AG20443 (cell line): ENCODE results near the gene MSANTD4.
"Not testable (repeated sequence)": the region's sequence is repeated elsewhere in the genome, so short reads cannot be mapped to it uniquely, and the experiment has no call there.

Source experiments
- DNase-seq: peaks from one replicate; pipeline ENCODE4 v3.0.0; 2012; ENCODE audit warnings: low spot score, mixed read lengths

MSANTD4 gene

DNA sequence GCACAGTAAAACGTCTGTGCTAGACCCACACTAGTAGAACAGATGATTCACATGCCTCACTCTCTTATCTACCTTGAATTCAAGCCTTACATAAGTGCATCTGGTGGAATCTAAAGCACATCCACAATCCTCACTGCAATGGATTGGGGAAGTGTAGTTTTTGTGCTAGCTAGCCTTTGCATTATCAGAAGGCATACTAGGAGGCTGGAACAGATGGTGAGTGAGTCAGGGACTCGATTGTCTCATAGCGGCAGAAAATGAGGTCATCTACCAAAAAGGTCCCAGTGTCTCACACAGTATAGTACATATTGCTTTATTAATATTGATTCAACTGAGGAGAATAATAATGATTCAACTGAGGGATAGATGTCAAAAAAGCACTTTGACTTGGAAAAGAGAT lies 9.3 kb downstream of the MSANTD4 start:
- peak; percentile 12 for DNase-seq

DNA sequence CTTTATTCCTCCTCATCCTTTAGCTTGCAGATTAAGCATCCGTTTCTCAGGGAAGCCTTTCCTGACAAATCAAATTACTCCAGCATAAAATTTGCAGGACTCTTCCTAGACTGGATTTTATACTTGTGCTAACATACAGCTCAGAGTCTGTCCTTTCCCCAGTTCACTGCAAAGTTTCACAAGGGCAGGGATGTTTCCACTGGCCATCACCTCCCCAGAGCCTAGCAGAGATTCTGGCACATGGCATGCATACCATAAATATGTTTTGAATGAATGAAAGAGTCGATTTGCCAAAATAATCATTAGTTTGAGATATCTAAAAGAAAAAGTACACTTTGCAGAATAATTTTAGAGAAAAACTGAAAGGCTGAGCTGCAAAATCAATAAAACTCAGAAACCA lies 10.6 kb downstream of the MSANTD4 start:
- DNase-seq: peak; percentile 15

DNA sequence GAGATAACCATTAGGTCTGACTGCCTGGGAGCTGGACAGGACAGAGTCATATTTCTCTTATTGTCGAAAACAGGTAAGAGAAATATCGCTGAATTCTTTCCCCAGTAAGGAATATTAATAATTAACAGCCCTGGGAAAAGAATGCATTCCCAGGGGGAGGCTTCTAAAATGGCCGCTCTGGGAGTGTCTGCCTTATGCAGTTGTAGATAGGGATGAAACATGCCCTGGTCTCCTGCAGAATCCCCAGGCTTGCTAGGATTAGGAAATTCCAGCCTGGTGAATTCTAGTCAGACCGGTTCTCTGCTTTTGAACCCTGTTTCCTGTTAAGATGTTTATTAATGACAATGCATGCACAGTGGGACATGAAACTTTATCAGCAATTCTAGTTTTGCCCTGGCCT lies 18.9 kb downstream of the MSANTD4 start:
- not testable (repeated sequence) for DNase-seq

DNA sequence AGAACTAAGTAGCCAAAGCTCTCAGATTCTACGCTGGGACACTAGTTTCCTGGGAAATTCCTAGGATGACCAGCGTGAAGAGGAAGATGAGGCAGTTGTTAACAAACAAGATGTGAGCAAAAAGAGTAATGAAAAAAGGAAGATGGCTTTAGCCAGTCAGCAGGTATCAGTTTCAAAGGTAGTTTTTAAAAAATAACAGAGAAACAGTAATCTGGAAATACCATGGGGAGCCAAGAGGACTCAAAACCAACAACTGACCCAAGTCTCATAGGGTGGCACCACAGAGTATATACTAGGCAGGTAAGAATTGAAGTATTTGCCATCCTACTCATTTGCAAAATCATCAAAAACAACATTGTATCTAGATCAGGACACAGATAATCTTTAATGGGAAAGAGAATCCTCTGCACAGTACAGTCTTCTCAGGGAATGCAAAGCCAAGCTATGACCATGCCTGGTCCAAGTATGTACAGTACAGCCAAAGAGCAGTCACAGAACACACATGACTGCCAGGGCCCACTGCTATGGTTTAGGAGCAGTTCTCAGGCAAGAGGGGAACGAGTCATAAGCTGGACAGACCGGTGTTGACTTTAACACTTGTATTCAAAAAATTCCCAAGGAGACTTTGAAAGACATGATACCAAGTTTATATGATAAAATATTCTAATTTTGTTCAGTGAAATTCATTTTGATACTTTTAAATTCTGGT lies 20.6 kb downstream of the MSANTD4 start:
- DNase-seq: no peak

DNA sequence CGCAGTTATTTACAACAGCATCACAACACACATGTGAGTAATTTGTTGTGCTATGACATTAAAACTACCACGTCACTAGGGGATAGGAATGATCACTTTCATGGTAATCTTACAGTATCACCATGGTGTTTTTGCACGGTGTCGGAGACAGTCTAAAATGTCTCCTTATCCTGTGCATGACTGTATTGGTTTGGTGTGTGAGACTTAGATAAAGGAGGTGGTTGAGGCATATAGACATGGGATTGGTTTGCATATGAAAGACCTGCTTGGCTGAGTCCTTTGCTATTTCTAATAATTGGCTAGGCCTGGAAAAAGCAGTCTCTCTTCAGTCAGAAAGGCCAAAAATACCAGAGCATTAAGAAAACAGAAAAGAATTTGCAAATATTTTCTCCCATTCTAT lies 30.2 kb downstream of the MSANTD4 start:
- DNase-seq: no peak

DNA sequence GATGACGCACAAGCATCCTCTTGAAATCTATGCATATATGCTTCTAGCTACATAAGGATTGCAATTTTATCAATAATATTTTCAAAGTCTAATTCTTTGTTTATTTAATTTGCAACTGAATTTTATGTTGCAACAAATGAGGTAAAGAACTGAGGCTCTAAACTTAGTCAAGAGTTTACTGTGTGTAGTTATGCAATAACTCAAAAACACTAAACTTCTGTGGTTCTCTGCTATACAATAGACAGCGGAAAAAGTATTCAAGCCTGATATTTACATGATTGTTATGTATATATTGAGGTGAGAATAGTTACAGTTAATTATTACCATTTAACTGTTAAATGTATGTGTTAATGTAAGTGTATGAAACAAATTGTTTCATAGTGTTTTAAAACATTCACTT lies 32.9 kb downstream of the MSANTD4 start:
- no peak for DNase-seq

DNA sequence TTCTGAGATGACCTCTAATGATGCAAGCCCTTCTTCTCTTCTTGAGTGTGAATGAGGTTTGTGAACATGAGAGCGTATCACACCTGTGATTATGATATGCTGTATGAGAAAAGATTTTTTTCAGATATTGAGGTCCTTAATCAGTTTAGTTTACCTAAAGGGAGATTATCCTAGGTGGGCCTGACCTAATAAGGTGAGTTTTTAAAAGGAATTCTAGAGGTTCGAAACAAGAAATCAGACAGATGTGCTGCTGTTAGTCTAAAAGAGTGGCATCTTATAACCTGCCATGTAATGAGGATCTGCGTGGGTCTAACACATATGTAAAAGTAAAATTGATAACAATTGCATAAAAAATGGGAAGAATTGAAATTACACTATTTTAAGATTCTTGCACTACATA lies 33.8 kb downstream of the MSANTD4 start:
- DNase-seq: no peak

DNA sequence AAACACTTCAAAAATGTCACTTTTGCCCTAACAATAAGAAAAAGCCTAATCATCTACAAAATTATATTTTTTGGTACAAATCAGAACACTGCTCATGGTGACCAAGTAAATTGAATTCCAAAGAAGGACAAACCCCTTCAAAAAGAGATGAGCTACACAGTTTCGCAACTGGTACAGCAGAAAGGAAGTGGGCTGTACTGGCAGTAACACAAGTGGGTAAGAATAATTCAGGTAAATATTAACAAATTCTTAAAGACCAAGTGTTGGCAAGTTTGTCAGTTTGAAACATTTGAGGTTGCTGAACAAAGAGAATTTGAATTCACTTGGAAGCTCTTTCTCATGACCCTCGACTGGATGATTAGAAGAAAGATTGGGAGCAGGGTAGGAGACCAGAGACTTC lies 35.5 kb downstream of the MSANTD4 start:
- DNase-seq: no peak

DNA sequence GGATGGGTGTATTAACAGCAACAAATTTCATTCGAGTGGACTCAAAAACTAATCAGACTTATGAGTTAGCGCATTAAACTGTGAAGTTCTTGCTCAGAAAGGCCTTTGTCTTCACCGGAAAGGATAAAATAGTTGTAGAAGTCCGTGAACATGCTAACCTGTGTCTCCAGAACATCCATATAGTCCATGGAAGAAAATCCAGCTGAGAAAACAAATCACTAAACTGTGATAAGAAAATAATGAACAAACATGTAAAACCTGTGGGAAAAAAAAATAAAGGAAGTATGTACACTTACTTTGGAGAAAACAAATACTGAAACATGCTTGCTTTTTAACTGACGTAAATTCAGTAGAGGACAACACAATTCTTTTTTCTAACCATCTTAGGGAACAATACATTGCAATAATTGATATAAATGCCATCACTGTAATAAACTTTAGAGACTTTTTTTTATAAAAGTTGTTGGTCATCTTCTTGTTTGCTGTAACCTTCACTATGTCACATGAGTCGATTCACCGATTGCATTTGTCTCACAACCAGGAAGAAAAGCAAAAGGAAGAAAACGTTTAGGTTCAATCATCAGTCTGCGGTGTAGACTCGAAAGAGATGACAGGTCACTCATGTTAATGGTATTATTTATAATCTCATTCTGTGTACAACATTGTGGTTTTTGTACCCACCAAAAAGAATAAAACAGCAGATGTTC lies 41.9 kb downstream of the MSANTD4 start:
- no peak for DNase-seq

DNA sequence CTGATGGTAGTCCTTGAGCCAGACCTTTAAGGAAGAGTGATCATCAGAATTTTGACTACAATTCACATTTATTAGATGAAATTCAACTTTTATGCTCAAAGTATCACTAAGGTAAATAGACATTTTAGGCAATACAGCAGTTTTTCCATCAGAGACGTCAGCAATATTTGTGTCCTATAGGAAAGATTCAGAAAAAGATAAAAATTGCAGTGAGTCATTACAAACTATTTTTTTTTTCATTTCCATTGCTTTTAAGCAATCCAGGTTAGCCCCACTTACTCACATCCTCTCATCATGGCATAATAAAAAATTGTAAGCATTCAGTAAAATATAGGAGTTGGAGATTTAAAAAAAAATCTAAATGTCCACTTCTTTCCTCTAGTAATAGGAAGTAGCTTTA lies 46.9 kb downstream of the MSANTD4 start:
- no peak for DNase-seq

DNA sequence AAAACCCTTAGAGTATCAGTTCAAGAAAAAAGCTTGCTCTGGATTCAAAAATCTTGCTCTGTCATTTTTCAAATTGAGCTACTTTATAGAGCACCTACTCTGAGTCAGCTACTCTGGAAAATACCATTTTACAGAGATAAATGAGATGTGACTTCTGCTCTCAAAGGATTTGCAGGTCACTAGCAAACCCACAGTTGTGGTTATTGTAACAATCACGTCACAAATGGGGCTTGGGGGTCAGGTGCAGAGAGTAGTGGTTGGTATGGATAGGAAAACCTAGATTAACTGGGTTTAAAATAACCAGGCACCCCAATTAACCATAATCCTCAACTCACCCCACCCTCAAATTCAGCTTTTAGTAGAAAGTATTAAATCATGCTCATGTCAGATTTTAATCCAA lies 52.3 kb downstream of the MSANTD4 start:
- DNase-seq: no peak

DNA sequence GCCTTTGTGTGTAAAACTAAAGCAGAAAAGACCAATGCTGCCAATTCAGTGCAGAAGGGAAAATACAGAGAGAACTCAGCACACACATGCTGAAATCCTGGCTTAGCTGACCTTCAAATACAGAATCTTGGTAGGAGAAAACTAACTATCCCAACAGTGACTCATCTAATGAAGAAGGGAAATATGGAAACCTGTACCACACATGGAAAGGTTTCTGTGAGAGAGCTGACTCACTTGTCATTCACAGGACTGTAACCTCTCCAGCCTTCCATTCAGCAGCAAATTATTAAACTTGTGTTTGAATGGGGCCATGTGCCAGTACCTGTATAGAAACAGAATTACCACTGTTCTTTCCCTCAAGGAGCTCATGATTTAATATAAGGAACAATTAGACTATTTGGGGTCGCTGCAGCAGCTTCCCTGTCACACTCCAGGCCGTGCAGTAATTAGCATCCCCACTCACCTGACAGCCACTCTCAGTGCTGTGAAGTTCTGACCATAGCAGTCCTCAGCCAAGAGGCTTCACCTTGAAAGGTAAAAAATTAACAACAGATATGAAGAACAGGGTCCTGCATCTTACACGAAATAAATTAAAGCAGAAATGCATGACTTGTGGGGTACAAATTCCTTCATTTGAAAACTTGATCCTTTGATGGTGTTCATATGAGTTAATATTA lies 53.9 kb downstream of the MSANTD4 start:
- no peak for DNase-seq

DNA sequence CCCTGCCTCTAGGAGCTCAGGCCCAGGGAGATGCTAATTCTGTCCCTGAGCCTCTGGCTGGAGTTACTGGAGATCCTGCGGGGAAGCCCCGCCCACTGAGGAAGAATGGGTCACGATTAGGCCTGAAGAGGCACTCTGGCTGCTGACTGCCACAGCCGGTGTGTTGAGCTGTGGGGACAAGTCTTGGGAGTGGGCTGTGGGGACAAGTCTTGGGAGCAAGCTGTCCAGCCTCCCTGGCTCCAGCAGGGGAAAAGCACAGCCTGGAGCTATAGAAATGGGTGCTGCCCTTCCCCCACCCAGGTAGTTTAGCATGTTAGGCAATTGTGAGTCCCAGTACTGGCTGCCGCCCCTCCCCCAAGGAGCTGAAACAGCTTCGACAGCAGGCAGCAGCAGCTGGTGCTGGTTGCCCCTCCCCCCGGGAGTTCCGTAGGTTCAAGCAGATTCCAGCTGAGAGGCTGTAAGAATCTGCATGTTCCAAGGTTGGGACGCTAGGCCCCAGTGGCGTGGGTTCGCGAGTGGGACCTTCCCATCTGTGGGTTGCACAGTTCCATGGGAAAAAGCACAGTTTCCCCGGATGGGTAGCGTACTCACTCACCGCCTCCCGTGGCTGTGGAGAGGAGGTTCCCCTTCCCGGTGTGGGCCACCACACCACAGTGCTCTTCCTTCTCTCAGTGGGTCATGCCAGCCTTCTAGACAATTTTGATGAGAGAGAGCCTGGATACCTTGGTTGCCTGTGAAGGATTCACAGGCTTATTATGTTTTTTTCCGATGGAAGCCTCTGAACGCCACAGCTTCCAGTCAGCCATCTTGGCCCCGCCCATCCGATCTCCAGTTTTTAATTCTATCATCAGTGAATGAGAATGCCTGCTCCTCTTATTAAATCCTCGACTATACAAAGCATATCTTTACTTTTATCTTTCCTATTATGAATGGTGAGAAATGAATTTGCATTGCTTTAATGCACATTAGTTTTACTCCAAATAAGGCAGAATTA lies 61.5 kb downstream of the MSANTD4 start:
- no peak for DNase-seq
